Cardiac fibroblast (primary cell): ENCODE data around the gene PIR.

ENCODE experiments used
- DNase-seq, 2 donors: peaks; one replicate each; pipeline versions ENCODE4 v3.0.0 to v3.0.0-alpha.2; 2010; ENCODE audit warnings: low read depth in 2 of 2
- H3K4me3 ChIP-seq, 2 donors: replicated peaks in 1 of 2; 1 replicate in 1 of 2; 2 replicates in 1 of 2; pipeline ENCODE4 v1.5.1; 2011; ENCODE audit warnings: low read depth in 2 of 2, low read length in 2 of 2, mild to moderate bottlenecking in 2 of 2, moderate library complexity in 1 of 2
- CTCF ChIP-seq: IDR thresholded peaks from one replicate; pipeline ENCODE4 v1.5.1; 2011; ENCODE audit warnings: low read depth, mild to moderate bottlenecking, low read length, inconsistent platforms

The PIR gene

GRCh38 chrX:15376956-15377355 is 116.2 kb downstream of the PIR start:
- no peak overlapping the region for H3K4me3 ChIP-seq
- peak in 1 of 2 donors; percentile 3 for DNase-seq
- no peak for TF ChIP-seq CTCF

GRCh38 chrX:15373976-15374375 is 119.2 kb downstream of the PIR start:
- H3K4me3 ChIP-seq: no peak overlapping the region
- no peak for DNase-seq
- no peak for TF ChIP-seq CTCF

GRCh38 chrX:15366506-15367352 is 126.4 kb downstream of the PIR start:
- H3K4me3 ChIP-seq: no peak overlapping the region
- DNase-seq: no peak
- TF ChIP-seq CTCF: no peak

GRCh38 chrX:15359701-15360100 is 133.4 kb downstream of the PIR start:
- peak; percentile 7 to 38 for DNase-seq
- no peak overlapping the region for H3K4me3 ChIP-seq
- TF ChIP-seq CTCF: no peak

GRCh38 chrX:15358533-15358932 is 134.6 kb downstream of the PIR start:
- DNase-seq: no peak
- no peak overlapping the region for H3K4me3 ChIP-seq
- TF ChIP-seq CTCF: no peak

GRCh38 chrX:15356444-15356843 is 136.7 kb downstream of the PIR start:
- TF ChIP-seq CTCF: no peak
- H3K4me3 ChIP-seq: no peak overlapping the region
- peak; percentile 74 to 82 for DNase-seq
